Urinary bladder (tissue), 4 donors: ENCODE data around the gene MALL. TPM values are rescaled to one million over a fixed set of nuclear protein-coding genes. Genes with fewer than 3 reads are reported as not detected.
"Not testable (repeated sequence)": the region's sequence is repeated elsewhere in the genome, so short reads cannot be mapped to it uniquely, and the experiment has no call there.

ENCODE experiments used
- DNase-seq: peaks from one replicate; pipeline ENCODE4 v3.0.0-alpha.2; 2015; ENCODE audit errors: extremely low spot score
- H3K27ac ChIP-seq: one replicate; pipeline ENCODE4 v1.5.1; 2013; ENCODE audit warnings: low read depth, mild to moderate bottlenecking, moderate library complexity
- H3K36me3 ChIP-seq: one replicate; pipeline ENCODE4 v1.6.1; 2013; ENCODE audit warnings: mild to moderate bottlenecking, moderate library complexity; ENCODE audit not compliant: insufficient read depth
- H3K4me1 ChIP-seq: one replicate; pipeline ENCODE4 v1.6.1; 2013; ENCODE audit warnings: mild to moderate bottlenecking, moderate library complexity; ENCODE audit not compliant: insufficient read depth
- H3K4me3 ChIP-seq: one replicate; pipeline ENCODE4 v1.5.1; 2013; ENCODE audit warnings: low read depth, low read length
- WGBS: extraction: QIAGEN DNeasy Blood & Tissue Kit; methylation state at CpG from one replicate; pipeline ENCODE4 v1.1.7; 2013; 5-methylcytosine and 5-hydroxymethylcytosine counted together
- polyA plus RNA-seq: library from polyadenylated mRNA; stranded (reverse); fragments of 200-250 nt; gene quantifications from one replicate; pipeline ENCODE4 v1.2.3, GENCODE V29; 2013
- total RNA-seq: library from RNA; depleted of rRNA; stranded (reverse); fragments of >200 nt; gene quantifications from one replicate; pipeline ENCODE4 v1.2.3, GENCODE V29; 2014
- donor health status: healthy with polysubstance abuse.
- donor health status: healthy.

Gene MALL
- total and polyA plus RNA-seq, 2 donors = 14.1 to 24.4 TPM

GRCh38 chr2:110059694-110060358 is 55.8 kb downstream of the MALL start:
- no CpG with 5 or more reads among the region's 1 CpG for WGBS
- DNase-seq, H3K27ac ChIP-seq, H3K4me1 ChIP-seq, H3K36me3 ChIP-seq, H3K4me3 ChIP-seq: not testable (repeated sequence)

GRCh38 chr2:110059009-110059693 is 56.5 kb downstream of the MALL start:
- not testable (repeated sequence) for DNase-seq, H3K4me1 ChIP-seq, H3K4me3 ChIP-seq, H3K36me3 ChIP-seq, H3K27ac ChIP-seq
- no CpG with 5 or more reads among the region's 11 CpGs for WGBS

GRCh38 chr2:110058034-110058433 is 57.6 kb downstream of the MALL start:
- DNase-seq, H3K4me3 ChIP-seq, H3K4me1 ChIP-seq, H3K27ac ChIP-seq, H3K36me3 ChIP-seq: not testable (repeated sequence)

- not testable (repeated sequence) for H3K4me3 ChIP-seq, H3K4me1 ChIP-seq, DNase-seq, H3K36me3 ChIP-seq, H3K27ac ChIP-seq
- WGBS = no CpG with 5 or more reads among the region's 8 CpGs
Measured at GRCh38 chr2:110055819-110056408, 59.7 kb downstream of the MALL start.

- WGBS = 9% methylated on average over 3 of the region's 11 CpGs
- H3K36me3 ChIP-seq, H3K4me1 ChIP-seq, H3K27ac ChIP-seq, H3K4me3 ChIP-seq: not testable (repeated sequence)
- peak; percentile 37 for DNase-seq
Measured at GRCh38 chr2:110054521-110055407, 60.9 kb downstream of the MALL start.

- DNase-seq, H3K4me3 ChIP-seq: not testable (repeated sequence)
- WGBS = no CpG with 5 or more reads among the region's 5 CpGs
Measured at GRCh38 chr2:110053688-110054087, 61.9 kb downstream of the MALL start.

GRCh38 chr2:110052166-110052565 is 63.5 kb downstream of the MALL start:
- not testable (repeated sequence) for H3K36me3 ChIP-seq, DNase-seq, H3K4me1 ChIP-seq, H3K27ac ChIP-seq, H3K4me3 ChIP-seq
- WGBS = no CpG with 5 or more reads among the region's 4 CpGs

More at GRCh38 chr2:110053688-110054087, 61.9 kb downstream of the MALL start:
- not testable (repeated sequence) for H3K4me1 ChIP-seq, H3K27ac ChIP-seq, H3K36me3 ChIP-seq

GRCh38 chr2:110050222-110050621 is 65.4 kb downstream of the MALL start:
- not testable (repeated sequence) for H3K36me3 ChIP-seq, H3K27ac ChIP-seq, H3K4me1 ChIP-seq, DNase-seq, H3K4me3 ChIP-seq
- WGBS = no CpG with 5 or more reads among the region's 5 CpGs

- not testable (repeated sequence) for H3K4me1 ChIP-seq, H3K4me3 ChIP-seq, H3K36me3 ChIP-seq, H3K27ac ChIP-seq, DNase-seq
- WGBS = 66% methylated on average over 3 of the region's 5 CpGs
Measured at GRCh38 chr2:110049769-110050168, 65.9 kb downstream of the MALL start.

GRCh38 chr2:110048255-110049197 is 67.1 kb downstream of the MALL start:
- not testable (repeated sequence) for DNase-seq, H3K4me1 ChIP-seq
- WGBS = 80% methylated on average over 9 of the region's 16 CpGs

GRCh38 chr2:110047225-110047624 is 68.4 kb downstream of the MALL start:
- WGBS = no CpG with 5 or more reads among the region's 4 CpGs

More at GRCh38 chr2:110048255-110049197, 67.1 kb downstream of the MALL start:
- H3K27ac ChIP-seq, H3K4me3 ChIP-seq, H3K36me3 ChIP-seq: not testable (repeated sequence)

GRCh38 chr2:110041941-110042660 is 73.5 kb downstream of the MALL start:
- H3K36me3 ChIP-seq, DNase-seq, H3K27ac ChIP-seq, H3K4me1 ChIP-seq, H3K4me3 ChIP-seq: not testable (repeated sequence)
- 100% methylated on average over 1 of the region's 10 CpGs for WGBS

More at GRCh38 chr2:110047225-110047624, 68.4 kb downstream of the MALL start:
- not testable (repeated sequence) for H3K4me1 ChIP-seq, H3K4me3 ChIP-seq, H3K27ac ChIP-seq, H3K36me3 ChIP-seq, DNase-seq
